IMR-90 (cell line): ENCODE measurements around the gene NLGN2. TPM values are rescaled to one million over a fixed set of nuclear protein-coding genes. Genes with fewer than 3 reads are reported as not detected.

ENCODE experiments used
- ATAC-seq: fragments of 200-7000 bp; cut with Tn5 transposase; 2 replicates; pipeline ENCODE4 v1.9.1; 2020; ENCODE audit warnings: low read depth, mild to moderate bottlenecking, moderate library complexity
- BruUV-seq: library from RNA; stranded (reverse); fragments of 400-500 nt; replicated peaks from 2 replicates; lab custom pipeline; 2021; lab: Mats Ljungman, UMichigan
- CTCF ChIA-PET: fragments of 300-600 bp; formaldehyde crosslinking; extraction: SDS; loops from one replicate; lab custom pipeline; 2021; ENCODE audit warnings: antibody characterized with exemption; lab: Yijun Ruan, JAX
- POLR2A ChIA-PET: fragments of 300-600 bp; sonication (Branson Sonifier 250); formaldehyde crosslinking; loops from one replicate; lab custom pipeline; 2022; ENCODE audit warnings: antibody characterized with exemption; ENCODE audit not compliant: unreplicated experiment; lab: Charles Lee
- DNase-seq: peaks from one replicate; pipeline ENCODE4 v3.0.0; 2013
- H2AFZ ChIP-seq: replicated peaks from 2 replicates; pipeline ENCODE3; 2013; ENCODE audit warnings: low read length, mild to moderate bottlenecking; ENCODE audit not compliant: poor library complexity
- H2AK5ac ChIP-seq: 2 replicates; pipeline ENCODE4 v1.6.1; 2013; ENCODE audit warnings: low read depth, low read length, inconsistent platforms
- H2AK9ac ChIP-seq: replicated peaks from 2 replicates; pipeline ENCODE3; 2013; ENCODE audit warnings: mild to moderate bottlenecking, low read depth, low read length, moderate library complexity; ENCODE audit not compliant: poor library complexity
- H2BK120ac ChIP-seq: 2 replicates; pipeline ENCODE4 v1.6.1; 2013; ENCODE audit warnings: low read depth, low read length, inconsistent platforms
- H2BK15ac ChIP-seq: 3 replicates; pipeline ENCODE4 v1.6.1; 2013; ENCODE audit warnings: low read depth, low read length, inconsistent platforms
- H2BK20ac ChIP-seq: 2 replicates; pipeline ENCODE4 v1.6.1; 2013; ENCODE audit warnings: low read depth, mild to moderate bottlenecking, inconsistent platforms, low read length, moderate library complexity
- H2BK5ac ChIP-seq: 2 replicates; pipeline ENCODE4 v1.6.1; 2013; ENCODE audit warnings: mild to moderate bottlenecking, low read depth, low read length, inconsistent platforms; ENCODE audit not compliant: poor library complexity, severe bottlenecking
- H3K14ac ChIP-seq: replicated peaks from 2 replicates; pipeline ENCODE4 v1.6.1; 2013; ENCODE audit warnings: low read depth, low read length, inconsistent platforms
- H3K18ac ChIP-seq: 2 replicates; pipeline ENCODE4 v1.6.1; 2013; ENCODE audit warnings: low read depth, low read length, control low read depth
- H3K23ac ChIP-seq: 2 replicates; pipeline ENCODE4 v1.6.1; 2013; ENCODE audit warnings: low read depth, low read length, inconsistent platforms
- H3K27ac ChIP-seq: 2 replicates; pipeline ENCODE4 v1.5.1; 2013; ENCODE audit warnings: mild to moderate bottlenecking, control low read depth, low read length; ENCODE audit not compliant: insufficient read depth
- H3K27me3 ChIP-seq: 2 replicates; pipeline ENCODE4 v1.6.1; 2013; ENCODE audit warnings: low read length; ENCODE audit not compliant: control insufficient read depth, insufficient read depth
- H3K36me3 ChIP-seq: 2 replicates; pipeline ENCODE4 v1.6.1; 2013; ENCODE audit warnings: low read length, mixed read lengths; ENCODE audit not compliant: control insufficient read depth, insufficient read depth
- H3K4ac ChIP-seq: 2 replicates; pipeline ENCODE4 v1.6.1; 2013; ENCODE audit warnings: low read depth, low read length, inconsistent platforms
- H3K4me1 ChIP-seq: 2 replicates; pipeline ENCODE4 v1.6.1; 2013; ENCODE audit warnings: low read length, mixed read lengths; ENCODE audit not compliant: control insufficient read depth, insufficient read depth
- H3K4me2 ChIP-seq: 2 replicates; pipeline ENCODE4 v1.6.1; 2013; ENCODE audit warnings: low read depth, mild to moderate bottlenecking, control low read depth, low read length, moderate library complexity
- H3K4me3 ChIP-seq: 2 replicates; pipeline ENCODE4 v1.5.1; 2013; ENCODE audit warnings: low read depth, mild to moderate bottlenecking, control low read depth, low read length, moderate library complexity; ENCODE audit not compliant: insufficient read depth
- H3K56ac ChIP-seq: 2 replicates; pipeline ENCODE4 v1.6.1; 2013; ENCODE audit warnings: low read length, inconsistent platforms; ENCODE audit not compliant: insufficient read depth; ENCODE audit errors: extremely low read depth
- H3K79me1 ChIP-seq, 2 experiments: 2 replicates each; pipeline ENCODE4 v1.6.1; 2013; ENCODE audit warnings: low read length in 2 of 2, inconsistent platforms in 1 of 2, low read depth in 1 of 2
- H3K9ac ChIP-seq: 2 replicates; pipeline ENCODE4 v1.6.1; 2013; ENCODE audit warnings: low read depth, low read length, control low read depth
- H3K9me1 ChIP-seq: 2 replicates; pipeline ENCODE4 v1.6.1; 2013; ENCODE audit warnings: low read length, inconsistent platforms; ENCODE audit not compliant: insufficient read depth
- H3K9me3 ChIP-seq: 2 replicates; pipeline ENCODE4 v1.6.1; 2013; ENCODE audit warnings: low read length; ENCODE audit not compliant: control insufficient read depth, insufficient read depth
- H4K20me1 ChIP-seq: 2 replicates; pipeline ENCODE4 v1.6.1; 2013; ENCODE audit warnings: low read length, inconsistent platforms; ENCODE audit not compliant: insufficient read depth
- H4K5ac ChIP-seq: 2 replicates; pipeline ENCODE4 v1.6.1; 2013; ENCODE audit warnings: mild to moderate bottlenecking, low read depth, low read length, control low read depth
- H4K8ac ChIP-seq, 2 experiments: 2 replicates each; pipeline ENCODE4 v1.6.1; 2013; ENCODE audit warnings: low read depth in 2 of 2, low read length in 2 of 2, control low read depth in 1 of 2, inconsistent platforms in 1 of 2
- H4K91ac ChIP-seq: 2 replicates; pipeline ENCODE4 v1.6.1; 2013; ENCODE audit warnings: low read depth, low read length, inconsistent platforms; ENCODE audit not compliant: insufficient read depth
- BHLHE40 ChIP-seq: fragments of 150-350 bp; IDR thresholded peaks from 2 replicates; pipeline ENCODE4 v1.6.1; 2016; ENCODE audit warnings: mild to moderate bottlenecking, low read depth, low read length
- CHD1 ChIP-seq: IDR thresholded peaks from 2 replicates; pipeline ENCODE4 v1.6.1; 2012; ENCODE audit warnings: low read depth, low read length, improper control_type of control experiment
- ELK1 ChIP-seq: fragments of 150-350 bp; IDR thresholded peaks from 2 replicates; pipeline ENCODE4 v1.6.1; 2016; ENCODE audit warnings: low read depth, mild to moderate bottlenecking, low read length, moderate library complexity, borderline replicate concordance
- FOS ChIP-seq: fragments of 150-350 bp; IDR thresholded peaks from 2 replicates; pipeline ENCODE4 v1.6.1; 2016; ENCODE audit warnings: low read depth, low read length
- MAFK ChIP-seq: IDR thresholded peaks from 2 replicates; pipeline ENCODE4 v1.6.1; 2012; ENCODE audit warnings: low read depth, low read length, improper control_type of control experiment
- RAD21 ChIP-seq: IDR thresholded peaks from 2 replicates; pipeline ENCODE4 v1.6.1; 2012; ENCODE audit warnings: low read length, improper control_type of control experiment
- RCOR1 ChIP-seq: IDR thresholded peaks from 2 replicates; pipeline ENCODE4 v1.6.1; 2012; ENCODE audit warnings: mild to moderate bottlenecking, low read length, improper control_type of control experiment; ENCODE audit not compliant: insufficient replicate concordance
- WGBS, 2 experiments: methylation state at CpG; one replicate each; pipeline versions ENCODE4 v1.1.5 to v1.1.7; 2013; ENCODE audit warnings: missing lambda C conversion rate in 2 of 2; ENCODE audit not compliant: insufficient read length in 1 of 2; ENCODE audit errors: extremely low coverage in 2 of 2; 5-methylcytosine and 5-hydroxymethylcytosine counted together
- dilution Hi-C: fragments of 300-500 bp; cut with HindIII; formaldehyde crosslinking; loops from one replicate; pipeline ENCODE4 v1.14.3; 2018; ENCODE audit warnings: low sequenced_read_pairs; ENCODE audit not compliant: unreplicated experiment
- in situ Hi-C: fragments of 300-500 bp; cut with MboI; formaldehyde crosslinking; loops from 3 replicates; pipeline ENCODE4 v1.14.3; 2019; ENCODE audit warnings: low sequenced_read_pairs, inconsistent platforms, mixed read lengths
- intact Hi-C: fragments of 100-400 bp; cut with micrococcal nuclease; formaldehyde crosslinking; loops from 2 replicates; pipeline ENCODE4 v1.10.0; 2022
- polyA plus RNA-seq, 3 experiments: library from polyadenylated mRNA; depleted of rRNA; stranded (reverse); fragments of >200 nt; gene quantifications; 2 replicates each; pipeline ENCODE4 v1.2.3, GENCODE V29; 2012; ENCODE audit warnings: low replicate concordance in 1 of 3
- total RNA-seq: library from RNA; depleted of rRNA; stranded (reverse); fragments of >200 nt; gene quantifications from 2 replicates; pipeline ENCODE4 v1.2.3, GENCODE V29; 2012

Gene NLGN2
- total and polyA plus RNA-seq, 2 of the 4 experiments (the other 2 are of a cell fraction) = 1.8 to 38.1 TPM

GRCh38 chr17:7392696-7393612, 14.7 kb upstream of the NLGN2 start:
- H2AK9ac ChIP-seq = peak overlapping the region; percentile 86
- peak overlapping the region; percentile 87 for H3K9ac ChIP-seq
- H3K4me1 ChIP-seq = peaks cover 8% of the 10 kb centered on the region
- H3K9me3 ChIP-seq = no peaks in the 10 kb centered on the region
- peaks cover 7% of the 10 kb centered on the region; the same call in 1 of the 2 replicates for H3K9me1 ChIP-seq
- H4K20me1 ChIP-seq = no peaks in the 10 kb centered on the region
- H3K27ac ChIP-seq = no peak overlapping the region; the same call in 1 of the 2 replicates
- H2BK5ac ChIP-seq = no peak overlapping the region
- peak overlapping the region; percentile 8; the same call in 1 of the 2 replicates for H3K4ac ChIP-seq
- no peak for DNase-seq
- H3K4me3 ChIP-seq = peak overlapping the region; percentile 70
- H2BK20ac ChIP-seq = no peak overlapping the region
- WGBS, 2 experiments = 45% methylated on average over 14 of the region's 42 CpGs; no CpG with 5 or more reads in 1 of the 2 experiments
- H4K91ac ChIP-seq = no peak overlapping the region; the same call in 1 of the 2 replicates
- no peak overlapping the region for H3K56ac ChIP-seq
- dilution Hi-C loops = no loop called here
- H2AK5ac ChIP-seq = peak overlapping the region; percentile 37
- 0 out of 2 replicates have a peak overlapping the region, but pooled peaks have one; percentile 6 for H3K23ac ChIP-seq
- peak overlapping the region; percentile 80 for H2AFZ ChIP-seq
- no peak overlapping the region for H2BK120ac ChIP-seq
- H3K18ac ChIP-seq = no peak overlapping the region
- peak overlapping the region in 1 of 2 experiments; percentile 5; a peak in 2 of 4 replicates for H4K8ac ChIP-seq
- peaks cover 41% of the 10 kb centered on the region for H3K36me3 ChIP-seq
- CTCF ChIA-PET = no interaction called here
- H3K27me3 ChIP-seq = no peaks in the 10 kb centered on the region
- TF ChIP-seq CHD1 (no peak), RCOR1 (no peak), RAD21 (no peak), BHLHE40 (no peak), ELK1 (no peak), MAFK (no peak), FOS (no peak)
- peak overlapping the region; percentile 65 for H3K4me2 ChIP-seq
- no peak for ATAC-seq
- intact Hi-C loops = no loop called here
- no peak overlapping the region for H2BK15ac ChIP-seq
- BruUV-seq = TSS peak; percentile 62
- no peak overlapping the region for H3K14ac ChIP-seq
- peaks cover 14 to 32% of the 10 kb centered on the region in 2 experiments for H3K79me1 ChIP-seq
- POLR2A ChIA-PET = interaction anchor here (0.7 kb wide), 1 partner anchor 12 kb away, joined by 4 read pairs; no protein-coding TSS in a partner anchor
- in situ Hi-C loops = loop anchor here (5.0 kb wide), 1 partner anchor 36 kb away; the partner anchor contains the start of gene TMEM95
- no peak overlapping the region for H4K5ac ChIP-seq
